Liver (tissue), 9 donors: ENCODE results near the gene GALNT14. TPM values are rescaled to one million over a fixed set of nuclear protein-coding genes. Genes with fewer than 3 reads are reported as not detected.

Source experiments
- DNase-seq: peaks from one replicate; pipeline ENCODE4 v3.0.0-alpha.2; 2017; ENCODE audit warnings: low spot score
- H3K27ac ChIP-seq, 2 donors: one replicate each; pipeline ENCODE4 v1.7.0; 2013; ENCODE audit warnings: inconsistent platforms in 2 of 2, low read length in 2 of 2, control low read depth in 1 of 2, low read depth in 1 of 2, mild to moderate bottlenecking in 1 of 2
- H3K27me3 ChIP-seq, 4 donors: one replicate each; pipeline versions ENCODE4 v1.6.1 to v1.7.0; 2013; ENCODE audit warnings: low read length in 3 of 4, inconsistent platforms in 1 of 4, mild to moderate bottlenecking in 1 of 4, moderate library complexity in 1 of 4; ENCODE audit not compliant: control insufficient read depth in 4 of 4, insufficient read depth in 4 of 4
- H3K36me3 ChIP-seq, 4 donors: one replicate each; pipeline versions ENCODE4 v1.6.1 to v1.7.0; 2013; ENCODE audit warnings: low read length in 3 of 4, mild to moderate bottlenecking in 3 of 4, low read depth in 1 of 4, moderate library complexity in 1 of 4; ENCODE audit not compliant: control insufficient read depth in 4 of 4, insufficient read depth in 3 of 4
- H3K4me1 ChIP-seq, 4 donors: one replicate each; pipeline versions ENCODE4 v1.6.1 to v1.7.0; 2013; ENCODE audit warnings: low read length in 3 of 4, mild to moderate bottlenecking in 3 of 4, moderate library complexity in 1 of 4; ENCODE audit not compliant: control insufficient read depth in 4 of 4, insufficient read depth in 4 of 4
- H3K4me3 ChIP-seq, 3 donors: one replicate each; pipeline versions ENCODE4 v1.6.1 to v1.7.0; 2013; ENCODE audit warnings: low read length in 3 of 3, control low read depth in 1 of 3, low read depth in 1 of 3, mild to moderate bottlenecking in 1 of 3
- H3K9ac ChIP-seq, 2 donors: one replicate each; pipeline ENCODE4 v1.7.0; 2013; ENCODE audit warnings: low read length in 2 of 2, mild to moderate bottlenecking in 2 of 2, moderate library complexity in 2 of 2, control low read depth in 1 of 2, low read depth in 1 of 2
- H3K9me3 ChIP-seq, 4 donors: one replicate each; pipeline versions ENCODE4 v1.6.1 to v1.7.0; 2013; ENCODE audit warnings: low read length in 3 of 4; ENCODE audit not compliant: control insufficient read depth in 4 of 4
- ATF3 ChIP-seq: IDR thresholded peaks from 2 replicates; pipeline ENCODE4 v1.6.1; 2016; ENCODE audit warnings: antibody characterized with exemption
- EGR1 ChIP-seq, 2 donors: IDR thresholded peaks; 2 replicates each; pipeline ENCODE4 v1.6.1; 2016 to 2018; ENCODE audit warnings: antibody characterized with exemption in 2 of 2, low read depth in 2 of 2
- GABPA ChIP-seq, 2 donors: IDR thresholded peaks in 1 of 2; conservative IDR thresholded peaks in 1 of 2; 2 replicates each; pipeline ENCODE4 v1.6.1; 2016; ENCODE audit warnings: antibody characterized with exemption in 2 of 2, mild to moderate bottlenecking in 1 of 2, moderate library complexity in 1 of 2
- HNF4A ChIP-seq, 2 donors: conservative IDR thresholded peaks; 2 replicates each; pipeline ENCODE4 v1.6.1; 2016; ENCODE audit warnings: antibody characterized with exemption in 2 of 2, mild to moderate bottlenecking in 2 of 2
- HNF4G ChIP-seq: IDR thresholded peaks from 2 replicates; pipeline ENCODE4 v1.6.1; 2016; ENCODE audit warnings: antibody characterized with exemption
- JUND ChIP-seq, 2 donors: IDR thresholded peaks; 2 replicates each; pipeline ENCODE4 v1.6.1; 2016; ENCODE audit warnings: antibody characterized with exemption in 2 of 2
- MAX ChIP-seq: IDR thresholded peaks from 2 replicates; pipeline ENCODE4 v1.6.1; 2016; ENCODE audit warnings: antibody characterized with exemption
- RAD21 ChIP-seq, 2 donors: IDR thresholded peaks; 2 replicates each; pipeline ENCODE4 v1.6.1; 2016; ENCODE audit warnings: antibody characterized with exemption in 2 of 2, mild to moderate bottlenecking in 2 of 2
- RXRA ChIP-seq, 2 donors: IDR thresholded peaks; 2 replicates each; pipeline ENCODE4 v1.6.1; 2017 to 2018; ENCODE audit warnings: antibody characterized with exemption in 2 of 2, mild to moderate bottlenecking in 1 of 2
- SP1 ChIP-seq: IDR thresholded peaks from 2 replicates; pipeline ENCODE4 v1.6.1; 2018; ENCODE audit warnings: antibody characterized with exemption, mild to moderate bottlenecking
- TAF1 ChIP-seq: conservative IDR thresholded peaks from 2 replicates; pipeline ENCODE4 v1.6.1; 2016; ENCODE audit warnings: antibody characterized with exemption, mild to moderate bottlenecking
- YY1 ChIP-seq: IDR thresholded peaks from 2 replicates; pipeline ENCODE4 v1.6.1; 2016; ENCODE audit warnings: antibody characterized with exemption, mild to moderate bottlenecking
- ZBTB33 ChIP-seq: IDR thresholded peaks from 2 replicates; pipeline ENCODE4 v1.6.1; 2016; ENCODE audit warnings: antibody characterized with exemption
- WGBS: extraction: QIAGEN DNeasy Blood & Tissue Kit; methylation state at CpG from one replicate; pipeline ENCODE4 v1.1.7; 2013; 5-methylcytosine and 5-hydroxymethylcytosine counted together
- polyA plus RNA-seq, 2 donors: library from polyadenylated mRNA; stranded (reverse) in 1 of 2; unstranded in 1 of 2; fragments of 200-250 nt in 1 of 2; fragments of >200 nt in 1 of 2; fragmentation: Nextera tagmentation in 1 of 2; extraction: Ambion mirVana in 1 of 2; gene quantifications; one replicate each; pipeline versions ENCODE4 v1.2.1 to v1.2.3, GENCODE V29; 2013 to 2015
- total RNA-seq, 2 donors: library from RNA; depleted of rRNA; stranded (reverse); fragments of >200 nt; gene quantifications; one replicate each; pipeline ENCODE4 v1.2.3, GENCODE V29; 2014
- TF ChIP-seq, protein P1 (sequence below): fragments of 150-350 bp; IDR thresholded peaks from 2 replicates; pipeline ENCODE4 v1.5.1; 2017; ENCODE audit warnings: improper control_type of control experiment, low read depth, low read length; ENCODE audit not compliant: missing input control
- donor health status: healthy.
- donor health status: healthy.
- donor health status: healthy.
- donor health status: healthy.
- donor health status: healthy.

The GALNT14 gene
- total and polyA plus RNA-seq, 4 donors: 0.86 to 2.0 (median 1.5) TPM

DNA sequence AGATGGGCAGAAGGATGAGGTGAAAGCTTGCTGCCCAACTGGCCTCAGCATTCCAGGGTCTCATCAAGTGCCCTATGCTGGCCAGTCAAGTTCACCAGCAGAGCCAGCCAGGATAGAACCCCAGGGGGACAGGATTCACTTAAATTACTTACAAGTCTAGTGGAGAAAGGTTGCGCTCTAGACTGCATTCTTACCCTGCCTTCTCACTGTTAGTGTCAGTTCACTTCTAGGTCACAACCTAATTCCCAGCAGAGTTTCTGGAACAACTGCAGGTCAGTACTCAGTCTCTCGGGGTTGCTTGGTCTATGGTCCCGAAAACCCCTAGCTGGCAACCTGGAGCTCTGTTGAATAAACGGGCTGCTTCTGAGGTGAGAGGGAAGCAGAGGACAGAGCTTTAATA lies 32.9 kb upstream of the GALNT14 start:
- TF ChIP-seq RXRA (IDR thresholded peaks at IDR 0.05): no peak
- TF ChIP-seq TAF1: no peak
- TF ChIP-seq MAX: no peak
- TF ChIP-seq YY1: no peak
- no peak for TF ChIP-seq GABPA (IDR thresholded peaks at IDR 0.05 in 1 of 2, conservative IDR thresholded peaks at IDR 0.05 in 1 of 2)
- TF ChIP-seq ZBTB33: no peak
- TF ChIP-seq SP1: no peak
- no peak for TF ChIP-seq HNF4G
- TF ChIP-seq, protein P1, sequence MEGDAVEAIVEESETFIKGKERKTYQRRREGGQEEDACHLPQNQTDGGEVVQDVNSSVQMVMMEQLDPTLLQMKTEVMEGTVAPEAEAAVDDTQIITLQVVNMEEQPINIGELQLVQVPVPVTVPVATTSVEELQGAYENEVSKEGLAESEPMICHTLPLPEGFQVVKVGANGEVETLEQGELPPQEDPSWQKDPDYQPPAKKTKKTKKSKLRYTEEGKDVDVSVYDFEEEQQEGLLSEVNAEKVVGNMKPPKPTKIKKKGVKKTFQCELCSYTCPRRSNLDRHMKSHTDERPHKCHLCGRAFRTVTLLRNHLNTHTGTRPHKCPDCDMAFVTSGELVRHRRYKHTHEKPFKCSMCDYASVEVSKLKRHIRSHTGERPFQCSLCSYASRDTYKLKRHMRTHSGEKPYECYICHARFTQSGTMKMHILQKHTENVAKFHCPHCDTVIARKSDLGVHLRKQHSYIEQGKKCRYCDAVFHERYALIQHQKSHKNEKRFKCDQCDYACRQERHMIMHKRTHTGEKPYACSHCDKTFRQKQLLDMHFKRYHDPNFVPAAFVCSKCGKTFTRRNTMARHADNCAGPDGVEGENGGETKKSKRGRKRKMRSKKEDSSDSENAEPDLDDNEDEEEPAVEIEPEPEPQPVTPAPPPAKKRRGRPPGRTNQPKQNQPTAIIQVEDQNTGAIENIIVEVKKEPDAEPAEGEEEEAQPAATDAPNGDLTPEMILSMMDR: no peak
- TF ChIP-seq HNF4A (conservative IDR thresholded peaks at IDR 0.05): no peak
- no peak for TF ChIP-seq ATF3
- TF ChIP-seq EGR1 (IDR thresholded peaks at IDR 0.05; ENCODE audit: low read depth in 2 of 2): no peak
- Histone ChIP-seq H3K9me3 (no peaks in the 10 kb centered on the region), H3K27ac (no peak overlapping the region), H3K36me3 (no peaks in the 10 kb centered on the region), H3K27me3 (no peaks in the 10 kb centered on the region), H3K4me1 (no peaks in the 10 kb centered on the region), H3K4me3 (no peak overlapping the region), H3K9ac (no peak overlapping the region)
- DNase-seq: no peak
- WGBS: 88% methylated on average over 4 of the region's 4 CpGs

DNA sequence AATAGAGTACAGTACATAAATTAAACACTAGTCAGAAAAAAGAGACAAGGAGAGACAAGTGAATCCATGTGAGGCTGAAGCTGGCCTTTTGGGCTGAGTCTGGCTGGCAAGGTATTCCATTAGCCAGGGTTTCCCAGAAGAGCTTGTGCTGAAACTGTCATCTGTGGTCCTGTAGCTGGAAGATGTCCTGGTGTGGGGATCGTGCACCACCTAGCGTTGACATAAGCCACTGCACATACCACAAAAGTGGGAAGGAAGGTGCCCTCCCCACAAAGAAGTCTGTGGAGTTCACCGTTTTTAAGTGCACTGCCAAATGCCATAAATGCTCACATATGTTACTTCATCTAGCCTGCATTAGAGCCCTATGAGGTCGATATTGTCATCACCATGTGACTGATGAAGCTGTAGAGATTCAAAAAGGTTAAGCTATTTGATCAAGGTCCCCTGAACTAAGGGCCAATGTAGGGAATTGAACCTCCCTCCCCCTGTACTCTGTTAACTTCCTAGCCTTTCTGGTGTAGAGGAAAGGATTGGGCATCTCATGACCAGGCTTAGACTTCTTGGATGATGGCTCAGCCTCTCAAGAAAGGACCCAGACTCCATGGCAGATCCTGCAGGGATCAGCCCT lies 31.9 kb upstream of the GALNT14 start:
- WGBS: under 1% methylated on average over 4 of the region's 4 CpGs
- no peaks in the 10 kb centered on the region for H3K36me3 ChIP-seq
- H3K9ac ChIP-seq: no peak overlapping the region
- no peaks in the 10 kb centered on the region for H3K27me3 ChIP-seq
- no peaks in the 10 kb centered on the region for H3K4me1 ChIP-seq
- TF ChIP-seq HNF4G: no peak
- TF ChIP-seq, protein P1: peak; percentile 91
- no peak for TF ChIP-seq JUND (IDR thresholded peaks at IDR 0.05)
- peak; percentile 95 to 96 for TF ChIP-seq RAD21 (IDR thresholded peaks at IDR 0.05)
- no peaks in the 10 kb centered on the region for H3K9me3 ChIP-seq
- no peak overlapping the region for H3K27ac ChIP-seq
- DNase-seq: peak; percentile 55
- H3K4me3 ChIP-seq: no peak overlapping the region
